Lower lobe of right lung (tissue), 2 donors: ENCODE data around the gene ATP6V0D1. TPM values are rescaled to one million over a fixed set of nuclear protein-coding genes. Genes with fewer than 3 reads are reported as not detected.

Experiments
- ATAC-seq, 2 donors: fragments of 200-7000 bp; cut with Tn5 transposase; one replicate each; pipeline ENCODE4 v1.9.1; 2020 to 2022; ENCODE audit warnings: mild to moderate bottlenecking in 2 of 2, moderate library complexity in 2 of 2
- DNase-seq: peaks from one replicate; pipeline ENCODE4 v3.0.0-alpha.2; 2020
- H3K27ac ChIP-seq: fragments of 200-600 bp; one replicate; pipeline ENCODE4 v1.8.0; 2022
- H3K27me3 ChIP-seq: fragments of 200-600 bp; one replicate; pipeline ENCODE4 v1.8.0; 2022; ENCODE audit warnings: low read depth
- H3K36me3 ChIP-seq: fragments of 200-600 bp; one replicate; pipeline ENCODE4 v1.8.0; 2022; ENCODE audit warnings: mild to moderate bottlenecking
- H3K4me1 ChIP-seq: fragments of 200-600 bp; one replicate; pipeline ENCODE4 v1.8.0; 2022
- H3K4me3 ChIP-seq: fragments of 200-600 bp; one replicate; pipeline ENCODE4 v1.8.0; 2022; ENCODE audit warnings: mild to moderate bottlenecking
- H3K9me3 ChIP-seq: fragments of 200-600 bp; one replicate; pipeline ENCODE4 v1.8.0; 2022
- intact Hi-C: fragments of 100-400 bp; cut with DNase I; formaldehyde crosslinking; loops from one replicate; pipeline ENCODE4 v1.11.0; 2022
- total RNA-seq: library from RNA; stranded (reverse); fragmentation: NEBNext Ultra II Directional; extraction: Animal tissue kit (Norgen Biotek cat#: 25700); gene quantifications from one replicate; pipeline ENCODE4 v1.2.1, GENCODE V29; 2021
- TF ChIP-seq, protein P1 (sequence below): fragments of 200-600 bp; IDR thresholded peaks from one replicate; pipeline ENCODE4 v1.8.0; 2022; ENCODE audit warnings: antibody characterized with exemption, mild to moderate bottlenecking
- donor health status: DM: no; HTN: yes; CAD: no; lungs with severe emphysema.

ATP6V0D1 gene
- total RNA-seq, 1 donor from 2014 or later = 175 TPM

DNA sequence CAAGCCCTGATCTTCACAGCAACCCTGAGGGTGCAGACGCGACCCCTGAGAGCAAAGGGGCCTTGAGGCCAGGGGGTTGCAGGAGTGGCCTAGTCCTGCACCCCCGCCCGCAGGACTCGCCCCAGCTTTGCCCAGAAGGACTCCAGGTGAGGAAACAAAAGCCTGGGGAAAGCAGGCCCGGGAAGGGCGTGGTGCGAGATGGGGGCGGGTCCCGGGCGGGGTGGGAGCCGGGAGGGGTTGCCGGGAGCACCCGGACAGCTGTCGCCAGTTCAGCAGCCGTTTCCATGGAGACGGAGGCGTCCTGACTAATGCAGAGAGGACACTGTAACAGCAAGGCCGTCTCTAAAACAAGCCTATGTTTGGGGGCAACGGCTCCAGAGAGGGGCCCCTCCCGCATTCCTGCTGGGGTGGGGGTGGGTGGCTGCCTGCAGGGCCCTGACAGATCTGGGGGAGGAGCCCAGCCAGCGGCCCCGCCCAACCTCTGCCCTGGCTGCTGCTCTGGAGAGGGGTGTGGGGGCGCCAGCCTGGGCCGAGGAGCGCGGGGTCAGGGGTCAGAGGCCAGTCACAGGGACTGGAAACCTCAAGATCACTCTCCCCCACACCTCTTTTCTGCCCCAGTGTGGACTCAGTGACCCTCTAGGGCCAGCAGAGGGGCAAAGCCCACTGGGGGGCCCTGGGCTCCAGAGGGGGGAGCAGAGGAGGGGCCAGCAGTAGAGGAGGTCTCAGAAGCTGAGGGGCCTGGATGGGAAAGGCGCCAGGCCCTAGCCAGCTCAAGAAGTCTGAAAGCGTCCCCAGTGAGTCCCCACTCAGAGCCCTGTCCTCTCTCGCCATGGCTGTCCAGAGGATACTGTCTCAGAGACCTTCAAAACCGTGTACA lies 84.6 kb downstream of the ATP6V0D1 start:
- peak overlapping the region; percentile 76 for H3K27ac ChIP-seq
- DNase-seq (peak; percentile 84), ATAC-seq (peak; percentile 49 to 64)
- no peaks in the 10 kb centered on the region for H3K9me3 ChIP-seq
- H3K4me3 ChIP-seq = no peak overlapping the region
- peaks cover 69% of the 10 kb centered on the region for H3K4me1 ChIP-seq
- intact Hi-C loops = no loop called here
- H3K36me3 ChIP-seq = no peaks in the 10 kb centered on the region
- TF ChIP-seq, protein P1, sequence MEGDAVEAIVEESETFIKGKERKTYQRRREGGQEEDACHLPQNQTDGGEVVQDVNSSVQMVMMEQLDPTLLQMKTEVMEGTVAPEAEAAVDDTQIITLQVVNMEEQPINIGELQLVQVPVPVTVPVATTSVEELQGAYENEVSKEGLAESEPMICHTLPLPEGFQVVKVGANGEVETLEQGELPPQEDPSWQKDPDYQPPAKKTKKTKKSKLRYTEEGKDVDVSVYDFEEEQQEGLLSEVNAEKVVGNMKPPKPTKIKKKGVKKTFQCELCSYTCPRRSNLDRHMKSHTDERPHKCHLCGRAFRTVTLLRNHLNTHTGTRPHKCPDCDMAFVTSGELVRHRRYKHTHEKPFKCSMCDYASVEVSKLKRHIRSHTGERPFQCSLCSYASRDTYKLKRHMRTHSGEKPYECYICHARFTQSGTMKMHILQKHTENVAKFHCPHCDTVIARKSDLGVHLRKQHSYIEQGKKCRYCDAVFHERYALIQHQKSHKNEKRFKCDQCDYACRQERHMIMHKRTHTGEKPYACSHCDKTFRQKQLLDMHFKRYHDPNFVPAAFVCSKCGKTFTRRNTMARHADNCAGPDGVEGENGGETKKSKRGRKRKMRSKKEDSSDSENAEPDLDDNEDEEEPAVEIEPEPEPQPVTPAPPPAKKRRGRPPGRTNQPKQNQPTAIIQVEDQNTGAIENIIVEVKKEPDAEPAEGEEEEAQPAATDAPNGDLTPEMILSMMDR = no peak
- H3K27me3 ChIP-seq = peaks cover 7% of the 10 kb centered on the region

DNA sequence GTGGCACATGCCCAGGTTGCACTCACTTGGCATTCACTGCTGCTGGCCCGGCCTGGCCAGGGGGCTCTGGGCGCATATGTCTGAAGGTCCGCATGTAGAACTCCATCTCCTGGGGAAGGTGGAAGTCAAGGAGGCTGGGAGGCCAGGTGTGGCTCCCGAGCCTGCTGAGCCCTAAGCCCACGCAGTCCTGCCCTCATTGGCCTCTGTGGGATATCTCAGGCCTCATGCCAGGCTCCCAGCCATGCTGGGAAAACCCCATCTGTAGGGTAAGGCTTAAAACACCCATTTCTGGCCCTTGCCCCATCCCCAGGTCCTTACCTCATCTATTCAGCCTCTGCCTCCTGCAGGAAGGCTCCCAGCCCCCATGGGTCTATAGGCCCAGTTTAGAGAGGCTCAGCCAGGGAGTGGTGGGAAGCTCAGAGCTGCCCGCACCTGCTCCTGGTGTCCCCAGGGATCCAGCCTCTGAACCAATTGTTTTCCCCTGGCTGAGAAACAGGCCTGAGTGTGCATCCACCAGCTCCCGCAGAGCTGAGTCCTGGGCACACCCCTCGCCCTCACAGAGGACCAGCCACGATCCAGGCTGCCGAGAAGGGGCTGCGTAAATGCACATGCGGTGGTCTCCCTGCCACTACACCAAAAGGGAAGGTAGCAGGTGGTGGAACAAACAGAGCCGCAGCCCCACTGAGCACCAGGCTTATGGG lies 85.3 kb downstream of the ATP6V0D1 start:
- TF ChIP-seq, protein P1 = no peak
- Histone ChIP-seq H3K9me3 (no peaks in the 10 kb centered on the region), H3K27me3 (peaks cover 7% of the 10 kb centered on the region), H3K4me3 (no peak overlapping the region), H3K36me3 (no peaks in the 10 kb centered on the region), H3K4me1 (peaks cover 77% of the 10 kb centered on the region), H3K27ac (peak overlapping the region; percentile 76)
- ATAC-seq (no peak), DNase-seq (no peak)
- intact Hi-C loops = no loop called here

DNA sequence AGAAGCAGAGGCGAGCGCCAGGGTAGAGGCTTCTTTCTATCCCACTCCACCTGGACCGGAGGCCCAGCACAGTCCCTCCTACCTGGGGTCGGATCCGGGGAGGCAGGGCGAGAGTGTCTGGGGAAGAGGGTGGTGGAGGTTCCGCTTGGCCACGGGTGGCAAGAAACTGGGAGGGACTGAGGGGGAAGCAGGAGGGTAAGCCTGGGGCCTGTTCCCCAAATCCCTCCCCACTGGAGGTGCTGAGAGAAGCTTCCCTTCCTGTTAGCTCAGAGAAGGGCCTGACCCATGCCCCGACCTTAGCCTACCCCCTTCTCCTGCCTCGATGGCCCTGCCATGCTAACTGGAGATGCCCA lies 85.9 kb downstream of the ATP6V0D1 start:
- peaks cover 81% of the 10 kb centered on the region for H3K4me1 ChIP-seq

DNA sequence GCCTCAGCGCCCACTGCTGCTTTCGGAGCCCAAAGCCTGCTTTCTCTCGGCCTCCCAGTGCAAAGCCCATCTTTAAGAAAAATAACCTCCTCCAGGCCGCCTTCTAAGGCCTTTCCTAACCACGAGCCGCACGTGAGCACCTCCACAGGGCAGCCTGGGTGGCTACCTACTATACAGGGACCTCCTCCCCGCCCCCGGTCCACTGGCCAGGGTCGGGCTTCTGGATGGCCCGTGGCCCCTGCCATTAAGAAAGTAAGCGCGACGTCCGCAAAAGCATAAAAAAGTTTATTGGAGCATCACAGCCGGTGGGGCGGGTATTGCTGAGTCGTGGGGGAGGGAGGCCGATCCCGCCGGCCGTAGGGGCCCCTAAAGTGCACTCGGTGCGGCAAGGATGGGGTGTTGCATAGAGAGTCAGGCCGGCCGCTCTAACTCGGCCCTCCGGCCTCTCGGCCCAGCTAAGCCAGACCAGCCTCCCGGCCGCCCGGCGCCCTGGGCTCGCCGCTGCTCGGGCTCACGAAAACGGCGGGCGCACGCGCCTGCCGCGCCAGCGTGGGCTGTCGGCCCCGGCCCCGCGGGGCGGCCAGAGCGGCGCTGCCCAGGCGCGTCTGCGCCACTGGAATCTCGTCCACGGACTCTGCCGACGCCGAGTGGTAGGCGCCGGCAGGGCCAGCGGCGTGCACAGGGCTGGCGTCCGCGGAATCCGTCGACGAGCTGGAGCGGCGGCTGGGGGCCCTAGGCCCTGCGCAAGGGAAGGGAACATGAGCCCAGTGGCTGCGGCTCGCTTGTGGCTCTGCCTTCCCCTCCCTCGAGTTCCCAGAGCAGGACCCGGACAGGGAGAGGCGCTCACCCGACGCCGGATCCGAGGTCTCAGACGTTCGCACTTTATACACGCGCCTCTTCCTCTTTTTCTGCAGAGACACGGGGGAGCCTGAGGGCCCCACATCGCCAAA lies 86.5 kb downstream of the ATP6V0D1 start:
- TF ChIP-seq, protein P1 = no peak
- Histone ChIP-seq H3K27me3 (peaks cover 7% of the 10 kb centered on the region), H3K4me1 (peaks cover 82% of the 10 kb centered on the region), H3K9me3 (no peaks in the 10 kb centered on the region), H3K36me3 (no peaks in the 10 kb centered on the region), H3K4me3 (peak overlapping the region; percentile 58), H3K27ac (peak overlapping the region; percentile 76)
- DNase-seq (peak; percentile 61), ATAC-seq (no peak)
- intact Hi-C loops = no loop called here

More for the DNA sequence above, 85.9 kb downstream of the ATP6V0D1 start:
- TF ChIP-seq, protein P1 = no peak
- Histone ChIP-seq H3K36me3 (no peaks in the 10 kb centered on the region), H3K9me3 (no peaks in the 10 kb centered on the region), H3K4me3 (peak overlapping the region; percentile 58), H3K27ac (peak overlapping the region; percentile 76), H3K27me3 (peaks cover 7% of the 10 kb centered on the region)
- ATAC-seq = no peak
- DNase-seq = no peak
- intact Hi-C loops = no loop called here

DNA sequence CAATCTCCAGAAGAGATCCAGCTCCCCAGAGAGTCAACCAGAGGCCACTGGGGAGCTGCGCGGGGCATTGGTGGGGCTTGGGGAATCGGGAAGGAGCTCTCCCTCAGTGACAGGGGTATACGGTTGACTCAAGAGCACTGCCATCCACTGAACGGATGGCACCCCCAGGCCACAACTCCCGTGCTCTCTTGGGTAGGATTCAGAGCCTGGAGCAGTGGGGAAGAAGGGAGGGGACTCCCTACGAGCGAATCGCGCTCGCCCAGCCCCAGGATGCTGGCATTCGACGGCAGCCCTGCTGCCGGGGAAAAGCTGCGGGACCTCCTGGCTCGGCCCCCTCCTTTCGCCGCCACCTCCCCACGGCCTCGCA lies 87.2 kb downstream of the ATP6V0D1 start:
- Histone ChIP-seq H3K4me1 (peaks cover 78% of the 10 kb centered on the region), H3K9me3 (no peaks in the 10 kb centered on the region), H3K27me3 (peaks cover 7% of the 10 kb centered on the region), H3K4me3 (peak overlapping the region; percentile 58), H3K36me3 (no peaks in the 10 kb centered on the region), H3K27ac (peak overlapping the region; percentile 76)
- TF ChIP-seq, protein P1 = no peak
- DNase-seq (peak; percentile 39), ATAC-seq (no peak)
- intact Hi-C loops = no loop called here
